HEK293T (cell line): ENCODE results near the gene BTN2A1.

Source experiments
- ARNT ChIP-seq: fragments of 450-650 bp; IDR thresholded peaks from 2 replicates; pipeline ENCODE4 v1.6.1; 2017; ENCODE audit warnings: mild to moderate bottlenecking
- BHLHE40 ChIP-seq: fragments of 450-650 bp; IDR thresholded peaks from 2 replicates; pipeline ENCODE4 v1.6.1; 2016; ENCODE audit warnings: mild to moderate bottlenecking, moderate library complexity, borderline replicate concordance
- ELF4 ChIP-seq: fragments of 450-650 bp; IDR thresholded peaks from 2 replicates; pipeline ENCODE4 v1.6.1; 2017; ENCODE audit warnings: antibody characterized with exemption
- FOXA1 ChIP-seq: fragments of 450-650 bp; IDR thresholded peaks from 2 replicates; pipeline ENCODE4 v1.6.1; 2016; ENCODE audit warnings: mild to moderate bottlenecking
- FOXM1 ChIP-seq: fragments of 450-650 bp; IDR thresholded peaks from 2 replicates; pipeline ENCODE4 v1.6.1; 2017; ENCODE audit warnings: mild to moderate bottlenecking, borderline replicate concordance
- HDGF ChIP-seq: fragments of 450-650 bp; IDR thresholded peaks from 2 replicates; pipeline ENCODE4 v1.6.1; 2017; ENCODE audit warnings: antibody characterized with exemption, borderline replicate concordance
- L3MBTL2 ChIP-seq: fragments of 450-650 bp; conservative IDR thresholded peaks from 2 replicates; pipeline ENCODE4 v1.6.1; 2016; ENCODE audit warnings: mild to moderate bottlenecking
- SP1 ChIP-seq: fragments of 450-650 bp; IDR thresholded peaks from 2 replicates; pipeline ENCODE4 v1.6.1; 2017
- SUZ12 ChIP-seq: fragments of 450-650 bp; IDR thresholded peaks from 2 replicates; pipeline ENCODE4 v1.6.1; 2016; ENCODE audit warnings: mild to moderate bottlenecking
- TARDBP ChIP-seq: fragments of 450-650 bp; IDR thresholded peaks from 2 replicates; pipeline ENCODE4 v1.6.1; 2016
- ZNF384 ChIP-seq: fragments of 450-650 bp; IDR thresholded peaks from 2 replicates; pipeline ENCODE4 v1.6.1; 2016
- TF ChIP-seq, protein P1 (sequence below): fragments of 450-650 bp; IDR thresholded peaks from 2 replicates; pipeline ENCODE4 v1.6.1; 2016

- no peak for TF ChIP-seq FOXA1
- TF ChIP-seq FOXM1 = no peak
- TF ChIP-seq TARDBP = no peak
- no peak for TF ChIP-seq SP1
- TF ChIP-seq ELF4 = no peak
- no peak for TF ChIP-seq SUZ12
- TF ChIP-seq HDGF = no peak
- no peak for TF ChIP-seq ZNF384
- no peak for TF ChIP-seq BHLHE40
- TF ChIP-seq, protein P1, sequence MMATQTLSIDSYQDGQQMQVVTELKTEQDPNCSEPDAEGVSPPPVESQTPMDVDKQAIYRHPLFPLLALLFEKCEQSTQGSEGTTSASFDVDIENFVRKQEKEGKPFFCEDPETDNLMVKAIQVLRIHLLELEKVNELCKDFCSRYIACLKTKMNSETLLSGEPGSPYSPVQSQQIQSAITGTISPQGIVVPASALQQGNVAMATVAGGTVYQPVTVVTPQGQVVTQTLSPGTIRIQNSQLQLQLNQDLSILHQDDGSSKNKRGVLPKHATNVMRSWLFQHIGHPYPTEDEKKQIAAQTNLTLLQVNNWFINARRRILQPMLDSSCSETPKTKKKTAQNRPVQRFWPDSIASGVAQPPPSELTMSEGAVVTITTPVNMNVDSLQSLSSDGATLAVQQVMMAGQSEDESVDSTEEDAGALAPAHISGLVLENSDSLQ = no peak
- TF ChIP-seq L3MBTL2 = no peak
- no peak for TF ChIP-seq ARNT
Observed at GRCh38 chr6:26476896-26477295, 19.1 kb downstream of the BTN2A1 start.
